GM19372 (cell line): Measurements from ENCODE around the gene ERC2.
A peak's percentile ranks its signal among the peaks of the same experiment; 100 is the strongest.

Experiments
- ATAC-seq: cut with Tn5 transposase; IDR thresholded peaks from one replicate; pipeline ENCODE4 v1.9.1; 2021; ENCODE audit warnings: mild to moderate bottlenecking, low read depth, moderate library complexity; ENCODE audit not compliant: unreplicated experiment

ERC2 gene

DNA sequence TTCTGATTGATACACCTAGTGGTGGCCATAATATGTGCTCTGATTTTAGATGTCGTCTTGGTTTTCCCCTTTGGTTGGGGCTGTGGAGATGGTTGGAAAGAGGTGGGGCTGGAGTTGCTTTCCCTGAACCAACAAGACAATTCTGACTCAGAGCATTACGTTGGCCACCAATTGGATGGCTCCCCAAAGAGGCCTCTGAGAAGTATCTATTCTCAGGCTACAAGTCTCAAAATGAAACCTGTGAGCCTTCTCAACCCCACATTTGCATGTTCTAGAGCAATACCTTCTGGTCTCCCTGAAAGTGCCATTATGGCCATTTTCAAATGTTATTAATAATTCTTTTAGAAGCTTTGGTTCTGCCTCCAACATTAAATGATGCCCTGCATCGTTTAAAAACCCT, 792.8 kb downstream of the ERC2 start:
- peak; percentile 95 for ATAC-seq

DNA sequence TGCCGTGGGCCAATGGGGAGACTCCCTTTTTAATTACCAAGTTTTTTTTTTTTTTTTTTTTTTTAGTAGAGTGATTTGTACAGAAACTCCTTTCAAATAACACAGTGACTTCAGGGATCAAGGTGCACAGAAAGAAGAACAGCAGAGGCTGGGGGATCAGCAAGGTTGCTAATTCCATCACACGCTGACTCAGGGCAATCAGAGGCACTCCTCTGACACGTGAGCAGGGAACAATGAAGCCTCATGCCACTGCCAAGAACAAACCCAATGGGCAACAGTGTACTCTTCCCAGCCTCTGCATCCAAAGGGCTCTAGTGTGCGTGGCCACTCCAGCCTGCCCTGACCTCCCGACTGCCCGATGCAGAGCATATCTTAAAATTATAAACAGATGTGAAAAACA, 794.5 kb downstream of the ERC2 start:
- no peak for ATAC-seq

DNA sequence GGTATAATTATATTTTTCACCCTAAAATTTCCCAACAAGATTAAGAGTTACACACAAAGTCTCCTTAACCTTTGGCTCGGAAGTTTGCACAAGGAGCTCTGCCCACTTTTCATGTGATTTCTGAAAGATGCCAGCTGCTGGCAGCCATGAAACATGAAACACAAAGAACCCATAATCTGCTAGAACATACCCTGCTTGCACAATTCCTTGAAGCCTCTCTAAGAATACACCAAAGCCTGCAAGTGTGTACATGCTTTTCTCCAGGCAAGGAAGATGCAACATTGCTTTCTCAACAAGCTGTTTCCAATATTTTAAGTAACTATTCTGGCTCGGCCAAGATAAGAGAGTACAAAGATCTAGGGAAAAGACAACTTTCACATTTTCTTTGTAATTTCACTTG, 799.1 kb downstream of the ERC2 start:
- ATAC-seq: no peak

DNA sequence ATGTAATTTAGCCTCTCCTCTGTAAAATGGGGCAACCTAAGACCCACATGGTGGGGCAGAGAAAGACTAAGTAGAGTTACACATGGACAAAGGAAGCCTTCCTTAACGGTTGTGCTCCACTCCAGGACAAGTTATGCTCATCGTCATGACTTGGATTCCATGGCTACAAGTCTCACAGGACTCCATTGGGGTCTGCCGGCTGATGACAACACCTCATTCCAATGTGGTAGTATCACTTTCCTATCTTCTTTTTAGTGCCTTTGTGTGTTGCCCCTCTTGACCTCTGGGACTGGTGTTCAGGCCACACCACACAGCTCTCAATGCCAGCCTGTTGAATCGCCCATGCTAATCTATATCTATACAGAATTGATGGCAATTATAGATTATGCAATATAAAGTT, 799.9 kb downstream of the ERC2 start:
- no peak for ATAC-seq

DNA sequence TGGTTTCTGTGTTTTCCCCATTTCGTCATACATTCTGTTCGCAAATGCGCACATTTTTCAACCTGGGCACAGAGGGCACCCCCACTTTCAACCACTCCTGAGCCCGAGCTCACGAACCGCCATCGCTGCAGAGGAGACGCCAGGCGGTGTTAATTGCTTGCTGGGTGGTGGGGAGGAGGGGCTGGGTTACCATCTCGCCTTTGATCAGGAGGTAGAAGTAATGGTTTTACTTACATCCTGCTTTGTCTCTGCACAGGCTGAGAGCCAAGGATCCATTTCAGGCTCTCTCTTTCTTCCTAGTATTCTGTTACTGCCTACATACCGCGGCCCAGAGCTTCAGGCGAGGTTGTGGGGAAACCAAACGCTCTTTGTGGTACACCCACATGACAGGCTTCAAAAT, 803.9 kb downstream of the ERC2 start:
- no peak for ATAC-seq

DNA sequence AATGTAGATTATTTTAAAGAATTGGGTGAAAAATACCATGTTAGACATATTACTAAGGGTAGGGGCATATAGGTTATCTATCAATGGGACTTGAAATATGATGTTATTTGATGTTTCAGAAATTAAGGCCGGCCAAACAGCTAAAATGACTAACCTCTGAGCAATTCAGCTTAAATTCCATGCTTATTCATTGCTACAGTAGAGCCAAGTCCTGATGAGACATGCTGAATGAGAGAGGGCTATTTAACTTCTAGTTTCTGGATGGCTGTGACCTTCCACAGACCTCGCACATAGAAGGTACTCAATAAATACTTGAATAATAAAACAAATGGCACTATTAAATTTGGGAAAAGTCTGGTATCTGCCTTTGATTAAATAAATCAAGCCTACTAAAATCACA, 805.6 kb downstream of the ERC2 start:
- ATAC-seq: no peak

DNA sequence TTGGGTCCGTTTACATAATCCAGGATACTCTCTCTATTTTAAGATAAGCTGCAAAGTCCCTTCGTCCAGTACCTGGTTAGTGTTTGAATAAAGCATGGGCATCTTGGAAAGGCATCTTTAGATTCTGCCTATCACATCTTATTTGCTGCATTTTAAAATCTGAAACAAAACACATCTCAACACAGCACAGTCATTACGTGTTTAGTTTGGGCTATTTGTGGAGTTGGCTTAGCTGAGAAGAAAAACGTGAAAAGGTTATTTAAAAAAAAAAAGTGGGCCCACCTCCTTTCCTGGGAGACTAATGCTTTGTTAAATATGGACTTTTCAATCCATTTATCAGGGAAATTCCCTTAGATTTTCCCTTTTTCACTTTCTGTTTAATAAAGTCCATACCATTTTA, 806.7 kb downstream of the ERC2 start:
- ATAC-seq: no peak

DNA sequence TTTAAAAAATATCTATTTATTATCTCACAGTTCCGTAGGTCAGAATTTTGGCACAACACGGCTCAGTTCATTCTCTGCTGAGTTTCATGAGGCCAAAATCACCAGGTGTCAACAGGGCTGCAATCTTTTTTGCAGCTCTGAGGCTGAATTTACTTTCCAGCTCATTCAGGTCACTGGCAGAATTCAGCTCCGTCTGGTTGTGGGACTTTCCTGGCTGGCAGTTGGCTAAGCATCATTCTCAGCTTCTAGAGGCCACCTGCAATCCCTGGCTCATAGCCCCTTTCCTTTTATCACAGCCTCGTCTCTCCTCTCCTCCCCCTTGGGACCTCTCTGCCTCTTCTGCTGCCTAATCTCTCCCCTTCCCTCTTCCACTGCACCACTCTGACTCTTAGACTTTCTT, 807.1 kb downstream of the ERC2 start:
- no peak for ATAC-seq

DNA sequence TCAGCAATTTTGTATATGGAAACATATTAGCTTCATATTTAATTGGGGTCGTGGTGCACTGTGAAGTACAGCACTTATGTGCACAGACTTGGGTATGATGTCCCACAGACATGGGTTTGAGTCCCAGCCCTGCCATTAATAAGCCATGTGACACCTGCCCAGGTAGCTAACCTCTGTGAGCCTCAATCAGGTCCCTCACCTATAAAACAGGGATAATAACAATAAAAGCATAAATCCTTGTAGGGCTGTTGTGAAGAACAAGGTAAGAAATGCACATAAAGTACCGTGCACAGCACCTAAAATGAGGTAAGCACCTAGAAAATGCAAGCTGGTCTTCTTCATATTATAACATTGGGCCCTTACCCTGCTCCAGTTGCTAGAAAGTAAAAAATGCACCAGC, 807.6 kb downstream of the ERC2 start:
- ATAC-seq: no peak

DNA sequence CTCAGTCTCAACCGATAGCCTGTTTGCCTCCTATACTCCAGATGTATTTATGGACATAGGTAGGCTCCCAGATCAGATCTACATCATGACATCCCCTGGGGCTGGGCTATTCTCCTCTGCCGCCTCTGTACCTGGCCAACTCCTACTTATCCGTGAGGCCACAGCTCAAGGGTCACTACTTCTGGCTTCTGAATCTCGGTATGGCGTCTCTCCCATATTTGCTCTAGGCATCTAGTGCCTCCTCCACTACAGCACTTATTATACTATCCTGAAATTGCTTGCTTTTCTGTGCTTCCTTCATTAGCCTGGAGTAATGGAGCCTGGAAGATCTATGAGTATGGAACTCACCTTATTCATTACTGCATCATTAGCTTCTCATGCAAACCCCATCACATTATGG, 808.6 kb downstream of the ERC2 start:
- no peak for ATAC-seq

DNA sequence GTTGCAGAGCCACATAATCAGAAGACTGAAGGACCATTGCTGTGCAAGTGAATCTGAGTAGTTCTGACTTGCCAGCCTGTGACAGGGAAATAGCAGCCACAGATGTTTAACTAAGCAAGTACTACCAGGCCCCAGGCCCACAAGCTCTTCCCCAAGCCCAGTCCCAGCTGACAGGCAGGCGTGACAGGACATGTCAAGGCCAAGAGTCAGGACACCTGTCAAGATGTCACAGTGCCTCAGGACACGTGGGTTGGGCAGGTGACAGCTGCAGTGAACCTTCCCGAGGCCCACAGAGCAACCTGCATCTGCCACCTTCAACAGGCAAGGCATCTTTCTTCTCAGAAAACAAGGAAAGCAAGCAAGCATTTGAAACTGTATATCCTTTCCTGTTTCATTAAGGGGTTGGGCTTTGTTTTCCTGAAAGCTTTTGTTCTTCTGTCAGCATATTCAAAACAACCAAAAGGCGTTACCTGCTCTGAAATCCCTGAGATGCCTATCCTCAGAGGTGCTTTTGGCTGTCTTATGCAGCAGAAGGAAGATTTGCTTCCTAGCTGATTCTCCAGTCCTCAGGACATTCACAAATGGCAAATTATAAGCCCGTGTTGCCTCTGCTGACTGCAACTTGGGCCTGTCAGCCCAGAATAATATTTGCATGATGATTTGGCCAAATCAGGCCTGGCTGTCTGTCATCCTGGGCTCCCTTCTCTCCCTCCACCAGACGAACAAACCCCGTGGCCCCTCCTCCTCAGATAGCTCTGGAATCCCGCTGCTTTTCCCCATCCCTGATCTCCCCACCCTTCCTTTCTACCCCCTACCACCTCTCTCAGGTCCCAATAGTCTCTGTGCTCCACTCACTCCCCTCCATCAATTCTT, 809.3 kb downstream of the ERC2 start:
- ATAC-seq: no peak

DNA sequence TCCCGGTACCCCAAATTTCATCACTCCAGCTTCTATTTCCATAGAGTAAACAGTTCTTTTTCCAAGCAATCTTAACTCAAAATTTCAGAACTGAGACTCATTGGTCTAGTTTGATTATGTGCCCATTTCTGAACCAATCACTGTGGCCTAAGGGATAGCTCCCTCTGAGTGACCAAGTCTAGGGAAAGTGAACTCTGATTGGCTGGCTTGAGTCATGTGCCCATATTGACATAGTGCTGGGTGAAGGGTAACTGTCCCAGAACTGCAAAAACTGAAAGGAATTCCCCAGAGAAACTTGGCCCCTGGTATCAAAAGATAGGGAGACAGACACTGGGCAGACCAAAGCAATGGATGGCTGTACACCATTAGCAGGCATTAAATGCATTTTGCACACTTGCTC, 810.0 kb downstream of the ERC2 start:
- no peak for ATAC-seq

DNA sequence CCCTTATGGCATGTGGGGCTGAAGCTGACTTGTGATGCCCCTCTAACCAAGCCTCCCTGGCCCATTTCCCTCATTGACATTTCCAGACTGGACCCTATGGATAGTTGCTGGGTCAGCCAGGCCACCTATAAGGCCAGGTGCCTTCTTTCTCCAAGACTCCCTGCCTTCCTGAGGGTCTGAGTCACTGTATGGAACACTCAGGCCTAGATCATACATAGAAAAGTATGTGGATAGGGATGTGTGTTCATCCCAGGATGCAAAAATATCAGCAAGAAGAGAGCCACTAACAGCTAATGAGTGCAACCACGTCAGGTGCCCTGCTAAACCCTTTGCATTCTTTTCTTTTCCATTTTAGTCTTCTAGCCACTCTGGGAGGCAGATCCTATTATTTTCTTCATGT, 812.7 kb downstream of the ERC2 start:
- ATAC-seq: no peak

DNA sequence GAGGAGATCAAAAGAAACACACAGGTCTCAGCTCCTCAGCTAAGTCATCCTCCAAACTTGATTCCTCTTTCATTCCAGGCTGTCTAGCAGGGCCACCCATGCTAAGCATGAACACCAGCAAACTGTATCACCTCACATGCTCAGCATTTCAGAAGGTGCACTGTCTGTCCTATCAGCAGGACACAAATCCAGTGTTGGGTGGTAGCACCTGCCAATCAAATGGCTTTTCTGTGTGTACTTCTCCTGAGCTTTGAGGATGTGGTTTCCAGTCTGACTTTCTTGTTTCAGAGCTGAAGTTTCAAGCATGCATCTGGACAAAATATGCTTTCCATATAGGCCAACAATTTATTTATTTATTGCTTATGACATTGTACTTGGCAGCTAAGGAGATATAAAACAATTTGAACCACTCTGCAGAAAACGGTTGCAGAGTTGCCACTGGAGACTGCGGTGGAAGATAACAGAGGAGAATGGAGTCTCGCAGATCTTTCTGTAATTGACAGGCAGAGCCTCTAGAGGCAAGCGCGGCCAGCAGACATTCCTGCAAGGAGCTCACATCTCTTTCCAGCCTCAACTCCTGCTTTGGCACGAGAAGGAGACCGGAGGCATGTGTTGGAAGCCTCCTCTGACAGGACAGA, 814.0 kb downstream of the ERC2 start:
- ATAC-seq: peak; percentile 92

DNA sequence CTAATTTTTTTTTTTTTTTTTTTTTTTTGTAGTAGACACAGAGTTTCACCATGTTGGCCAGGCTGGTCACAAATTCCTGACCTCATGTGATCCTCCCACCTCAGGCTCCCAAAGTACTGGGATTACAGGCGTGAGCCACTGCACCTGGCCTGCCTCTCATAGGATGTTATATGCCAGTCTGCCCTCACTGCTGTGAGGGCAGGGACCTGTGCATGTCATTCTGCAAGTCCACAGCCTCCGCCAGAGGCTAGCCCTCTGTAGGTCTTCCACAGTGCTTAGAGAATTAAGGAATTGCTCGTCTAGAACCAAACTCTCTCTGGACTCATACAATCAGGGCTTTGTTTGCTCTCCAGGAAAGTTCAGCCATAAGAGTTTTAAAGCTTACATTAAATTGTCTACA, 817.3 kb downstream of the ERC2 start:
- no peak for ATAC-seq

DNA sequence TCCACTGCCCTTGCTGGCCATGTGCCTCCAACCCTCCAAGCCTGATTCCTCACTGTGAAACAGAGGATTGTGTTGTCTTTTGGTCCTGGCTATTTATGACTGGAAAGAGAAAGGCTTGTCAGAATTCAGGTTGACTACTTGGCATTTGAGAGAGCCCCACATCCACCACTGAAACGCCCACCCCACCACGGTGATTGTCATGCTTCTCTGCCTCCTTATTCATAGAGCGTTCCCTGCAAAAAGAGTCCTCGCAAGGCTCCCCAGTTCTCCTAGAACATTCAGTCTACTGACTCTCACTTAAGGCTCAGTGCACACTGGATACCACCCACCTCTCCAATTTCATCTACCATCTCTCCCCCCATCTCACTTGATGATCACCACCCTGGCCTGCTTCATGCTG, 818.3 kb downstream of the ERC2 start:
- no peak for ATAC-seq

DNA sequence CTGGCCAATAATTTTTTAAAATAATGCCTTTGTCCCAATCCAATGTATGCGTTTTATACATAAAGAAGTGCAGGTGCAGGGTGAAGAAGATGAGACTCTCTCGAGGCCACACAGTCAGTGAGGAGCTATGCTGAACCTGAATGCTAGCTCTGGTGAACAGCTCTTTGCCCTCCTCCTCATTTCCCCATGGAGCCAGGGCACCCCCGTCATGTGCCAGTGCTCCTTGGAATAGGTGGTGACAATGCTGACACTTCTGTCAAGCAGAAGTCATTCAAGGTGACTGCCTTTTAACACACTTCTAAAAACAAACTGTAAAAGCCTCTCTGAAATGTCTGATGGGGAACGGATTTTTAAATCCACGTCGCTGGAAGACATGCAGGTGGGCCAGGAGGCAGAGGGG, 818.7 kb downstream of the ERC2 start:
- no peak for ATAC-seq

DNA sequence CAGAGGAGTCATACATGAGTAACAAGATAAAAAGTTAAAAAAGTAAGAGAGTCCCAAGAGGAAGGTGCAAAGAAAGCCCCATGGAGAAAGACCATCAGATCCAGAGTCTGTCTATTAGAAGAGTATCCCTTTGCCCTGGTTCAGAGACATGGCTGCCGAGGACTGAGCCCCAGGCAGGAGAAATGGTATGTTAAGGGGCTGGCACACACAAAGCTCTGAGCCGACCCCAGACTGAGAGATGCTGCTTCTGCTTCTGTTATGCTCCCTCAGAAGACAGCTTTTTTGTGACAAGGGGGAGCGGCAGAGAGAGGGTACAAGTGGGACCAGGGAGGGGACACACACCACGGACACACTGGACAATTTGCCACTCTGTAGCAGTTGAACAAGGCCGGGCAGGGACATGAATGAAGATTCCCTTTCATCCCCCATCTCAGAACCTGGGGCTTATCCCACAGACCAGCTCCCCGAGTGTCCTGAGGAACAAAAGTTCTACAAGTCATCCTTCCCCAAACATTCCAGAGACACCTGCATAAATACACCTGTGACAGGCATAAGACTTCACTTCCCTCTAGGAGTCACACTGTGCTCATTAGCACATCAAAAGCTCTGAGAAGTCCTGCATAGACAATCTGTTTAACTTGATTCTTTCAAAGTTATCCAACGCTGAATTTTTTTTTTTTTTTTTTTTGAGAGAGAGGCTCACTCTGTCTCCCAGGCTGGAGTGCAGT, 819.5 kb downstream of the ERC2 start:
- ATAC-seq: no peak

DNA sequence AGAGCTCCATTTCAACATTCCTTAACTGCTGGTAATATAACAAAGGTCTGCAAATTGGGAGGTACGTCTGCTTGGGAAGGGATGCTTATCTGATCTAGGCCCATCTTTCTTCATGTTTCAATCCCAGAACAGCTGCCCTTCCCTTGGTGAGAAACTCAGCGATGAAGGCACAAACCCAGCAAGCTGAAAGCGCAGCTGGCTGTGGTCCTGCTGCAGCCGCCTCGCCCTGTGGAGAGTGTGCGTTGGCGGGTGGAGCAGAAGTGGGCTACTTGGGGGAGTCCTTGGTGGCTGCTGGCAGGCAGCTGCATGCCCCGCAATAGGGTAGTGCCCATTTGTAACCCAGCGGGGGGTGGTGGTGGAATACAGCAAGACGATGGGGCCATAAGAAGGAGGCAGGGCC, 820.6 kb downstream of the ERC2 start:
- ATAC-seq: no peak

DNA sequence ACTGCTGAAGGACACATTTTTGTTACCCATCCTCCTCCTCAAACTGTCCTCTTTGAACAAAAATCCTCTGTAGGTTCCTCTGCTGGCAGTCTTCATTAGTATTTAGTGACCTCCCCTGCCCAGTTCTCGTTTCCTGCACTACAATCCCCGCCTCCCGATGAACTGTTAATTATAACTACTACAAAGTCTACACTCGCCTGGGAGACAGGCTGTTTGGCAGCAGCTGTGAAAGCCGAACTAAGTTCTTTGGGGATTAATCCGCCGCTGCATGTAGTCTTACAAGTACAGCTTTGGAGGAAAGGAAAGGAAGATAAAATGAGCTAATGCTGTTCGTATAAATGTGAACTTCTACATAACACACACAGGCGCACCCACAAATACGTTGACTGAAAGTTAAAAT, 821.2 kb downstream of the ERC2 start:
- no peak for ATAC-seq

DNA sequence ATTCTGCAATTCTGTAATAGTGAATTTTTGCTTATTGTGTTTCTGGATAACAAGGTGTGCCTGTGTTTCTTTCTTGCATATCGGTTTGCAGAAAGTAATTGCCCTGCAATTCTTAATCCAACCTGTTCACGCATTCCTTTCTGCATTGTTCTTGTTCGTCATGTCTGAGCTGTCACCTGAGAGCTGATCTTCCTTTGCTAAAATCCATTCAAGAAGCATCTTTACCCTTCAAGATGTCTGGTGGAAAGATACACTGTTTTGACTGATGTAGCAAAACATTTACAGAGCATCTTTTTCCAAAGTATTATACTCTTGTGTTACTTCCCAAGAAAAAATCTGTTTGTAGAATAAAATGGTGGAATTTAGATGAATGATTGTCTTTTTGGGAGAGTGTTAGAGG, 822.1 kb downstream of the ERC2 start:
- ATAC-seq: no peak

DNA sequence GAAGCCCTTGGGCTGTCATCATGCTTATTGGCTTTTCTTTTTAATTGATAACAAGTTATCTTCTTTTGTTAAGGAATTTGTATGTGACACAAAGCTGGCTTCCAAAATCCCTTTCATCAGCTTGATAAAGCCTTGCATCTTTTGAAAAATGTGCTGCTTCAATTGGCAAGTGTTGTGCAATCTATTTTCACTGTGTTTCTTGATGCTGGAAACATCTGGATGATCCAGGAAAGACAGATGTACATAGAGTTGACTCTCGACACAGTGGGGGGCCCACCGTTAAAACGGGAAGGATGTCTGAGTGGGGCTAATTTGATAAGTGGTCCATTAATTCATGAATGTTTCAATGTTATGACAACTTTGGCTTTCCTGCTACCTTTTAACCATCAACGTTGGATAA, 822.8 kb downstream of the ERC2 start:
- ATAC-seq: no peak
